Central memory CD8-positive, alpha-beta T cell (primary cell): Measurements from ENCODE around the gene FBXL14.

Experiments
- ATAC-seq: fragments of 150-1000 bp; cut with Tn5 transposase; replicated peaks from 2 replicates; pipeline ENCODE4 v1.10.0; 2022; ENCODE audit warnings: mild to moderate bottlenecking, moderate FRiP score, moderate number of reproducible peaks; ENCODE audit not compliant: poor library complexity, severe bottlenecking; ENCODE audit errors: extremely low read depth
- DNase-seq, 2 donors: peaks; one replicate each; pipeline ENCODE4 v3.0.0; 2021; ENCODE audit warnings: low spot score in 2 of 2
- H3K27ac Mint-ChIP-seq: one replicate; pipeline ENCODE4 v1.8.0; 2022; ENCODE audit warnings: low read depth, mild to moderate bottlenecking, moderate library complexity, mixed read lengths
- H3K27me3 Mint-ChIP-seq: one replicate; pipeline ENCODE4 v1.8.0; 2022; ENCODE audit warnings: mixed read lengths
- H3K36me3 Mint-ChIP-seq: one replicate; pipeline ENCODE4 v1.8.0; 2022; ENCODE audit warnings: mild to moderate bottlenecking, moderate library complexity, mixed read lengths; ENCODE audit not compliant: insufficient read depth
- H3K4me1 Mint-ChIP-seq: one replicate; pipeline ENCODE4 v1.8.0; 2022; ENCODE audit warnings: mixed read lengths
- H3K4me3 Mint-ChIP-seq: one replicate; pipeline ENCODE4 v1.8.0; 2022; ENCODE audit warnings: mild to moderate bottlenecking, moderate library complexity, mixed read lengths
- H3K9me3 Mint-ChIP-seq: one replicate; pipeline ENCODE4 v1.8.0; 2022; ENCODE audit warnings: mixed read lengths

The FBXL14 gene

DNA sequence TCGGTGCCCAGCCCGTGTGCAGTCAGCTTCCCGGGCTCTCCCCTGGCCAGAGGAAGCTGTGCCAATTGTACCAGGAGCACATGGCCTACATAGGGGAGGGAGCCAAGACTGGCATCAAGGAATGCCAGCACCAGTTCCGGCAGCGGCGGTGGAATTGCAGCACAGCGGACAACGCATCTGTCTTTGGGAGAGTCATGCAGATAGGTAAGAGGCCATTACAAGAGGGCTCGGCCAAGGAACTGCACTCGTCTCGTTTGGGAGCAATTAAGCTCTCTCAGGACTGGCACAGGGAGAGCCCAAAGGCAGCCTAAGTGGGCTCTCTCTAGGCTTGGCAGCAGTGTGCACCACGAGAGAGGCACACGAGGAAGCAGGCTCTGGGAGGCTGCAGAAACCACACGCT is 38.3 kb upstream of the FBXL14 start:
- ATAC-seq (no peak), DNase-seq (no peak)
- Mint-ChIP-seq H3K4me1 (peaks cover 12% of the 10 kb centered on the region), H3K4me3 (no peak overlapping the region), H3K9me3 (no peaks in the 10 kb centered on the region), H3K36me3 (no peaks in the 10 kb centered on the region), H3K27ac (no peak overlapping the region), H3K27me3 (peaks cover 76% of the 10 kb centered on the region)

DNA sequence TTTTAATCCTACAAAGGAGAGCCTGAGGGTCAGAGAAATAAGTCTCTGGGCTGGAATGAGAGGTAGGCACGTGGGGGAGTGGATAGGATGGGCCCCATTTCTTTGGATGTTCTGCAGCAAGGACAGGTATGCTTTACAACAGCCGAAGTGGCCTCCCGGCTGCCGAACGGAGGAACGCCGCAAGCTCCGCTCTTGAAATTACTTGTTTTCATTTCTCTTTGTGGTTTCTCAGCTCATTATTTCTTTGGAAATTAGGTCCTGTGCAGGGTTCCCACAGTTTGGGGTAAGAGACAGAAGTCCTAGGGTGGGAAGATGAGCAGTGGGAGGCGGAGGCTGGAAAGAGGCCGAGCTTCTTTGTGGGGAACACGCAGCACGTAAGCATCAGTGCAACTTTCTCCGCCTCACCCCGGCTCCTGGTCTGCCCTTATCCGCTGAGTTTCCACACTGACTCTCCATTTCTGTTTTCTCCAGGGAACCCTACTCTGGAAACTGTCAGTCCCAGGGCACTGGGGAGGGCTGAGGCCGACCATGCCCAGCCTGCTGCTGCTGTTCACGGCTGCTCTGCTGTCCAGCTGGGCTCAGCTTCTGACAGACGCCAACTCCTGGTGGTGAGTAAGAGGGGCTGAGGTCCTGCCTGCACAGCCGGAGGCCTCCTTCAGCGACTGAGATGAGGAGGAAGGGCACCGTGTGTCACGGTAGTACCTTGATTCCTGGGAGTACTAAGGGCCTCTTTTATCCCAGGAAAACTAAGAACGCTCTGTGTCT is 36.6 kb upstream of the FBXL14 start:
- ATAC-seq, result no peak
- H3K4me3 Mint-ChIP-seq, result peak overlapping the region; percentile 63
- no peak for DNase-seq
- H3K4me1 Mint-ChIP-seq, result peaks cover 12% of the 10 kb centered on the region
- H3K27me3 Mint-ChIP-seq, result peaks cover 73% of the 10 kb centered on the region
- no peaks in the 10 kb centered on the region for H3K36me3 Mint-ChIP-seq
- H3K27ac Mint-ChIP-seq, result no peak overlapping the region
- no peaks in the 10 kb centered on the region for H3K9me3 Mint-ChIP-seq

DNA sequence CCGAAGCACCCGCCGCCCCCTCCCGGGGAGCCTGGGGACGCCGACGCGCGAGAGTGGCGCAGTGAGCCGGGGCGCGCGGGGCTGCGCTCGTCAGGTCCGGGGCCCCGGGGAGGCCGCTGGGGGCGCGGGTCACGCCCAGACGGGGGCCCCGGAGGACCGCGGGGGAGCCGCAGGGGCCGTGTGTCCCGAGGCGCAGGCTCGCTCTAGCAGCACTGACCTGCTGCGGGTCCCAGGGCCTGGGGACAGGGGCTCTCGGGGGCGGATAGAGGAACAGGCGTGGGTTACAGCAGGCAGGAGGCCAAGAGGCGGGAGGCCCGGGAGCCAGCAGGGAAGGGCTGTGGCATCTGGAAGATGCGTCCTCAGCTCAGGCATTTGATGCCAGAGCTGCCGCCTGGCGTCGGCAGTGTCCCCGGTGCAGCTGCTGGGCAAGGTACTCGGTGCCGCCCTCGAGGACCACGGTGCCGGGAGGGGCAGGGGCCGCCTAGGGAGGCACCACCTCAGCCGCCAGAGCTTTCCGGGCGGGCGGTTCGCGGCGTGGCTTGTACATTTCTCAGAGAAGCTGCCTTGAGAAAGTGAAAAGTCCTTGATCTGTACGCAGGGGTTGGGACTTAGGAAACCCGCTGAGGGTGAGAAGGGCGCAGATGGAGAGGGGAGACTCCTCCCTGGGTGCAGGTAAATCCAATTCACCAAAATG is 35.9 kb upstream of the FBXL14 start:
- DNase-seq (no peak), ATAC-seq (peak; percentile 50)
- Mint-ChIP-seq H3K4me3 (peak overlapping the region; percentile 63), H3K36me3 (no peaks in the 10 kb centered on the region), H3K27me3 (peaks cover 66% of the 10 kb centered on the region), H3K27ac (no peak overlapping the region), H3K4me1 (peaks cover 12% of the 10 kb centered on the region), H3K9me3 (no peaks in the 10 kb centered on the region)

DNA sequence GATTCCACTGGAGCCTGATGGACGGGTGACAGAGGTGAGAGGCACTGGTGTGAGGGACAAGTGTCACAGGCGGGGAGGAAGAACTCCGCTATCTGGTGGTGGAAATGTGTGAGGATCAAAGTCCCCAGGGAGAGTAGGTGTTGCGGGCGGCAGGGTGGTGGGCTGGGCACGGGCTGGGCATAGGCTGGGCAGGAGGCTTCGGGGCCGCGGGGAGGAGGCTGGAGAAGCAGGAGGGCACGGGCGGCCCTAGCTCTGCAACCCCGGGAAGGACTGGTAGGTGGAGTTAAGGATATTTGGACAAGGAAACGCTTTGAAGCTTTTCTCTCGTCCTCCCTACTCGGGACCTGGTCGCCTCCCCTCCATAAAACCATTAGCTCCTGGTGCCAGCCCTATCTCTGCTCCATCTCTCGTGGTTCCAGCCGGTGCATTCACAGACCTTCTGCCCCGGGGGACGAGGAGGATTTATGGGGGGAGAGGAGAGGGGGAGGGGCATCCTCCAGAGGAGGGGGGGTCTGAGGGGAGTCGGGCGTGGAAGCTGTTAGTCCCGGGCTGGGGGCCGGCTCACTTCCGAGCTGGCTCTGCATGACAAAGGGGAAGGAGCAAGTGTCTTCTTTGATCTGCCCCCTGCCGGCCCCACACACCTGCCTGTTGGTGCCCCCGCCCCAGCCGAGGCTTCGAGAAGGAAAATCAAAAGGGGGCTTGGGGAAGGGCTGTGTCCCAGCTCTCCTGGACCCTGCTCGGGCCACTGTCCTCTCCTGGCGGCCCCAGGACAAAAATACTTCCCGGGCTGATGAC is 35.2 kb upstream of the FBXL14 start:
- no peak overlapping the region for H3K27ac Mint-ChIP-seq
- peaks cover 66% of the 10 kb centered on the region for H3K27me3 Mint-ChIP-seq
- H3K36me3 Mint-ChIP-seq, result no peaks in the 10 kb centered on the region
- ATAC-seq (no peak), DNase-seq (no peak)
- H3K9me3 Mint-ChIP-seq, result no peaks in the 10 kb centered on the region
- peaks cover 12% of the 10 kb centered on the region for H3K4me1 Mint-ChIP-seq
- H3K4me3 Mint-ChIP-seq, result peak overlapping the region; percentile 63

DNA sequence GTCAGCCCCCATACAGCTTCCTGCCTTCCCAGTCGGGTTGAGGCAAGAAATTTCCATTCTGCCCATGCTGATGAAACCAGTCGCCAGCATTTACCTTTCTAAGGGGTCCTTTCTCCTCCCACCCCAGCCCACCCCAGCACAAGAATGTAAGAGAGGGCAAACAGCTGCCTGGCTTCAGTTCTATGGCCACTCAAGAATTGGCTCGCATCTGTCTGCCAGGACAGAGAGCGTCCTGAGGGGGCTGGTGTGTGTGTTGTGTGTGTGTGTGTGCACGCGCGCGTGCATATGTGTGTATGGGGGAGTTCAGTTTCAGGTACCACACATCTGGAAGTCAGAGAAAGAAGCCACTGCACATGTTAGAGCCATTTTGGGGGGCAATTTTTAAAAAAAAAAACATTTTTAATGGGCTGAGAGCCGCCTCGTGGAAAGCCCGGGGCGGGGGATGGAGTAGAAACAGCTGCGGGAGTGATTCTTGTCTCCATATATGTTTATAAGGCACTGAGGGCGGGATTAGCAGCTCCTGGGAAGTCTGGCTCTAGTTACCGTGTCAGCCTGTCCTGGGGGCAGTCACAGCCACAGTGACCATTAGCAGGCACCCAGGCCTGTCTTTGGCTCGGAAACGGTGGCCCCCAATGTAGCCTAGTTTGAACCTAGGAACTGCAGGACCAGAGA is 34.4 kb upstream of the FBXL14 start, which contains the start of gene WNT5B:
WNT5B (plus strand) TSS at position 566 of the 672 bp plus-strand sequence. CDS start 2,124 bp downstream, outside the sequence.
- ATAC-seq (no peak), DNase-seq (no peak)
- H3K4me3 Mint-ChIP-seq, result peak within 1 kb of the TSS; percentile 63
- no peak within 1 kb of the TSS for H3K27ac Mint-ChIP-seq
- no peaks in the 10 kb centered on the region for H3K9me3 Mint-ChIP-seq
- H3K27me3 Mint-ChIP-seq, result peaks cover 65% of the 10 kb centered on the region
- H3K4me1 Mint-ChIP-seq, result peaks cover 12% of the 10 kb centered on the region
- H3K36me3 Mint-ChIP-seq, result no peaks in the 10 kb centered on the region

DNA sequence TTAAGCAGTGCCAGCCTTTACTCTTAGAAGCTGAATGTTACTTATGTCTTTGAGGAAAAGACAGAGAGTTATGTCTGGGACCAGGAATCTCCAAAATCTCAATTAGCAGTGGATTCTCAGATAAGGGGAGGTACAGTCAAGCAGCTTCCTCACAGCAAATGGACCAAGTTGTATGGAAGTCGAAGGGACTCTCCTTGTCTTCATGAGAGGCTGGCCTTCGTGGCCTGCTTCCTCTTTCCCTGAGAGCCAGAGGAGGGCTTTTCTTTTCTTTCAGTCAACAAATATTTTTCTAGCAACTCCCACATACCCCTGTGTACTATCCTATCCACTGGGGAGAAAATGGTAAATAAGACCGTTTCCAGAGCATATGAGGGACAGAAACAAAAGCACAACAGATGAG is 28.0 kb upstream of the FBXL14 start:
- H3K27me3 Mint-ChIP-seq, result peaks cover 39% of the 10 kb centered on the region
- no peaks in the 10 kb centered on the region for H3K36me3 Mint-ChIP-seq
- H3K4me3 Mint-ChIP-seq, result no peak overlapping the region

DNA sequence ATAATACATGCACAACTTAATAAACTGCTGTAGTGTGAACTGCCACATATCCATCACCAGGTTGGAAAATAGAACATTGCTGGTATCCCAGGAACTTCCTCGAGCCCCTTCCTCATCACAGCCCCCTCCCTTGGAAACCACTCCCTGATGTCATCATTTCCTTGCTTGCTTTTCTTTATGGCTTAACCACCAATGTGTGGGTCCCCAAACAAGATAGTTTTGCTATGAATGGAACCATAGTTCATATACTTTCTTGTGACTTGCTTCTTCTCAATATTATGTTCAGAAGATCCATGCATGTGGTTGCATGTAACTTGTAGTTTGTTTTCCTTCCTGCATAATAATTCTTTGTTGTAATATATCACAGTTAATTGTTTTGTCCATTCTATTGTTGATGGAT is 25.7 kb upstream of the FBXL14 start:
- Mint-ChIP-seq H3K27me3 (peaks cover 43% of the 10 kb centered on the region), H3K27ac (peak overlapping the region; percentile 1), H3K9me3 (no peaks in the 10 kb centered on the region), H3K36me3 (no peaks in the 10 kb centered on the region), H3K4me1 (no peaks in the 10 kb centered on the region), H3K4me3 (no peak overlapping the region)
- ATAC-seq (no peak), DNase-seq (no peak)

More for the DNA sequence above, 28.0 kb upstream of the FBXL14 start:
- no peak for DNase-seq
- H3K4me1 Mint-ChIP-seq, result no peaks in the 10 kb centered on the region
- no peak for ATAC-seq
- H3K9me3 Mint-ChIP-seq, result no peaks in the 10 kb centered on the region
- no peak overlapping the region for H3K27ac Mint-ChIP-seq

DNA sequence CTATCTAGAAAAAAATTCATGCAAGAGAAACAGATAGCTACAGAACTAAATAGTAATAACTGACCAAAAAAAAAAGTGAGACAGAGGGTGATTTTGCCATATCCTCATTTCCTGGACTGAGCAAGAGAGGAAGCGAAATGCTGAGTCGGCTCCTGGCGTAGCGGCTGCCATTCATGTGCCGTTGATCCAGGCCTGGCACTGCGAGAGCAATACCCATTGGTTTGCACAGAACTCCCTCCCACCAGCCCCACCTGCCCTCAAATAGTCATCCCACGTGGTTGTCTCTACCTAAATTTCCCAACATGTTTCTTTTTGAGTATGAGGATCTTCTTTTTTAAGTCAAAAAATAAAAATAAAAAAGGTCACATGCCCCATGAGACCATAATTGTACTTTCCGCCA is 25.2 kb upstream of the FBXL14 start:
- Mint-ChIP-seq H3K4me3 (no peak overlapping the region), H3K27ac (peak overlapping the region; percentile 1), H3K27me3 (peaks cover 38% of the 10 kb centered on the region), H3K4me1 (no peaks in the 10 kb centered on the region), H3K9me3 (no peaks in the 10 kb centered on the region), H3K36me3 (no peaks in the 10 kb centered on the region)
- no peak for DNase-seq
- ATAC-seq, result no peak

DNA sequence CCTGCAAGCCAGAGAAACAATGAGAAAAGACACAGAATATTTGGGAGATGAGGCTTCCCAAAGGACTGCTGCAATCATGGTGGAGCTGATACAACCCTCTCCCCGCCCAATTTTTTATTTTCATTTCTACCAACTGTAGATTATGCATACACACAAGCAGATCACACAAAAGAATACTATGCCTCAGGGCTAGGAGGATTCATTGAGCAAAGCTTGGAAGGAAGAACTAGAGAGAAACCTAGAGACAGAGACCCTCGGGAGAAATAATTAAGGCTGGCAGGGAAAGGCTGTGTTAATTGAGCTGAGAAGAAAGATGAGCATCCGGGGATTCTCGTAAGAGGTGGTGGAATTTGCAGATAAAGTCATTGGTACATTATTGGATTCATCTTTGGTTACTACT is 24.8 kb upstream of the FBXL14 start:
- DNase-seq, result no peak
- no peak for ATAC-seq
- Mint-ChIP-seq H3K9me3 (no peaks in the 10 kb centered on the region), H3K27me3 (peaks cover 35% of the 10 kb centered on the region), H3K4me1 (no peaks in the 10 kb centered on the region), H3K4me3 (no peak overlapping the region), H3K36me3 (no peaks in the 10 kb centered on the region), H3K27ac (no peak overlapping the region)

DNA sequence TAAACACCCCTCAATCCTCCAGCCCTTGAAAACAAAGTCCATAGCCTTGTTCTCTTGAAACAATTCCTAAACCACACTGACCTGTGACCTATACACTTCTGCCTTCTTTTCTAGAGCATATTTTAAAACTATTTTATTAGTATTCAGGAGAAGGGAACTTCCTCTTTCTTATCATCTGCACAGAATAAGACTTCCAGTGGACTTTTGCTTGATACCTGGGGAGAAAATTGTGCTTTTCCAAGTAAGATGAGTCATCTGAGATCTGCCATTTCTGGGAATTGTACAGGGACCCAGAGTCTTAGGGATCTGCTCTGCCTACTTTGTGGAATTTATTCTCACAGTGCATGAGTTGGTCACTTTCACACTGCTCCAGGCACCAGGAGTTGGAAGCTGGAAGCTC is 24.1 kb upstream of the FBXL14 start:
- Mint-ChIP-seq H3K27ac (no peak overlapping the region), H3K4me1 (no peaks in the 10 kb centered on the region), H3K36me3 (no peaks in the 10 kb centered on the region), H3K4me3 (no peak overlapping the region), H3K9me3 (no peaks in the 10 kb centered on the region), H3K27me3 (peaks cover 28% of the 10 kb centered on the region)
- ATAC-seq (no peak), DNase-seq (no peak)

DNA sequence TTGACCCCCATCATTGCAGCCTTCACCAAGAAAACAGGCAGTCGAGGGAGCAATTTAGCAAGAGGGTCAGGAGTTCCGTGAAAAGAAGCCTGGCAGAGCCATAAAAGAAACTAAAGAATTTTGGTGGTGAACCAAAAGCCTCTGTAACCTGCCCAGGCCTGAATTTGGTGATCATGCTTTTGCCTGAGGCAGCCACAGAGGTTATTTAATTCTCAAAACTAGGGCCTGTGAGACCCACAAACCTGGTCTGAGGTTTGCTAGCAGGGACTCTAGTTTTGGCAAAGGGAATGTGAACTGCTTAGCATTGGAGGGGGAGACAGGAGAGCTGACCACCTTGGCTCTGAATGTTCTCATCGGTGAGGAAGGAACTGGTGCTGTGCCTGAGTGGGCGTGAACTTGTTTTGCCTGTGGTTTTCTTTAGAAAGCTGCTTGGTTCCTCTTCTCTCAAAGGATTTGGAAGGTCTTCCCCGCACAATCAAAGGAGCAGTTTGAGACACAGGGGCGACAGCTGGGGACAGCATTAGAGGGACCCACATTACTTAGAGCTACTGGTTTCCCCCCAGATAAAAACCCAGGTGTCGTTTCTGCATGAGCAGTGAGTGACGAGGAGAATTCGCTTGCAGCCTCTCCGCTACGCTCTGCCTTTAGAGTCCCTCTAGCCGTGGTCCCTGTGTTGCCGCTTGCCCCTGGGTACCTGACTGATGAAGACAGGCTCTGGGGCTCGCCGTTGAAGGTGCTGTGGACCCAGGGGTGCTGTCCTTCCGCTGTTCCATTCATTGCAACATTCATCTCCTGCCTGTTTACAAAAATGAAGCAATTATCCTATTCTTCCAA is 22.1 kb upstream of the FBXL14 start:
- Mint-ChIP-seq H3K27ac (no peak overlapping the region), H3K27me3 (peaks cover 11% of the 10 kb centered on the region), H3K9me3 (no peaks in the 10 kb centered on the region), H3K36me3 (peaks cover 1% of the 10 kb centered on the region), H3K4me3 (no peak overlapping the region), H3K4me1 (no peaks in the 10 kb centered on the region)
- no peak for ATAC-seq
- DNase-seq, result no peak
